ENCODE results near the gene HHLA2. TPM values are rescaled to one million over a fixed set of nuclear protein-coding genes. Genes with fewer than 3 reads are reported as not detected.
"Not testable (repeated sequence)": the region's sequence is repeated elsewhere in the genome, so short reads cannot be mapped to it uniquely, and the experiment has no call there.

Gene HHLA2
- total RNA-seq, 3 donors from 2014 or later = 0.48 to 1.8 (median 1.3) TPM

- no peak overlapping the region for H3K4me3 Mint-ChIP-seq
- DNase-seq (no peak), ATAC-seq (peak; percentile 63 to 91)
- no peaks in the 10 kb centered on the region for H3K36me3 Mint-ChIP-seq (ENCODE audit: insufficient read depth)
- peaks cover 3% of the 10 kb centered on the region for H3K27me3 Mint-ChIP-seq (ENCODE audit: low read depth)
- H3K4me1 Mint-ChIP-seq (ENCODE audit: low read depth) = peaks cover 7% of the 10 kb centered on the region
- no peaks in the 10 kb centered on the region for H3K9me3 Mint-ChIP-seq
These were observed 46.6 kb downstream of the HHLA2 start for GRCh38 chr3:108342837-108343486.

- ATAC-seq = no peak
- Mint-ChIP-seq H3K9me3 (no peaks in the 10 kb centered on the region), H3K4me1 (ENCODE audit: low read depth) (peaks cover 7% of the 10 kb centered on the region), H3K4me3 (no peak overlapping the region), H3K36me3 (ENCODE audit: insufficient read depth) (no peaks in the 10 kb centered on the region), H3K27me3 (ENCODE audit: low read depth) (peaks cover 3% of the 10 kb centered on the region)
- no peak for DNase-seq
These were observed 47.1 kb downstream of the HHLA2 start for GRCh38 chr3:108343491-108343890.

GRCh38 chr3:108345492-108346205 is 49.3 kb downstream of the HHLA2 start:
- no peaks in the 10 kb centered on the region for H3K9me3 Mint-ChIP-seq
- H3K36me3 Mint-ChIP-seq (ENCODE audit: insufficient read depth) = no peaks in the 10 kb centered on the region
- H3K27me3 Mint-ChIP-seq (ENCODE audit: low read depth) = peaks cover 3% of the 10 kb centered on the region
- no peak overlapping the region for H3K4me3 Mint-ChIP-seq
- ATAC-seq (no peak), DNase-seq (no peak)
- H3K4me1 Mint-ChIP-seq (ENCODE audit: low read depth) = peaks cover 7% of the 10 kb centered on the region

GRCh38 chr3:108346301-108347227 is 50.2 kb downstream of the HHLA2 start:
- no peak for ATAC-seq
- no peaks in the 10 kb centered on the region for H3K36me3 Mint-ChIP-seq (ENCODE audit: insufficient read depth)
- no peaks in the 10 kb centered on the region for H3K9me3 Mint-ChIP-seq
- no peak for DNase-seq
- no peak overlapping the region for H3K4me3 Mint-ChIP-seq
- H3K27me3 Mint-ChIP-seq (ENCODE audit: low read depth) = peaks cover 3% of the 10 kb centered on the region
- peaks cover 7% of the 10 kb centered on the region for H3K4me1 Mint-ChIP-seq (ENCODE audit: low read depth)

GRCh38 chr3:108352176-108352575 is 55.8 kb downstream of the HHLA2 start:
- DNase-seq (no peak), ATAC-seq (no peak)
- Mint-ChIP-seq H3K27me3 (ENCODE audit: low read depth) (no peaks in the 10 kb centered on the region), H3K9me3 (no peaks in the 10 kb centered on the region), H3K36me3 (ENCODE audit: insufficient read depth) (no peaks in the 10 kb centered on the region), H3K4me1 (ENCODE audit: low read depth) (no peaks in the 10 kb centered on the region), H3K4me3 (no peak overlapping the region)

- H3K4me3 Mint-ChIP-seq = no peak overlapping the region
- H3K4me1 Mint-ChIP-seq (ENCODE audit: low read depth) = no peaks in the 10 kb centered on the region
- DNase-seq (no peak), ATAC-seq (no peak)
- H3K36me3 Mint-ChIP-seq (ENCODE audit: insufficient read depth) = no peaks in the 10 kb centered on the region
- H3K27me3 Mint-ChIP-seq (ENCODE audit: low read depth) = no peaks in the 10 kb centered on the region
- no peaks in the 10 kb centered on the region for H3K9me3 Mint-ChIP-seq
These were observed 58.2 kb downstream of the HHLA2 start for GRCh38 chr3:108354562-108354961.

GRCh38 chr3:108357042-108357441 is 60.7 kb downstream of the HHLA2 start:
- no peaks in the 10 kb centered on the region for H3K36me3 Mint-ChIP-seq (ENCODE audit: insufficient read depth)

GRCh38 chr3:108359011-108359410 is 62.7 kb downstream of the HHLA2 start:
- Mint-ChIP-seq H3K27me3 (ENCODE audit: low read depth) (no peaks in the 10 kb centered on the region), H3K4me3 (no peak overlapping the region), H3K4me1 (ENCODE audit: low read depth) (no peaks in the 10 kb centered on the region), H3K9me3 (no peaks in the 10 kb centered on the region), H3K36me3 (ENCODE audit: insufficient read depth) (no peaks in the 10 kb centered on the region)
- ATAC-seq = no peak
- no peak for DNase-seq

More at GRCh38 chr3:108357042-108357441, 60.7 kb downstream of the HHLA2 start:
- no peaks in the 10 kb centered on the region for H3K4me1 Mint-ChIP-seq (ENCODE audit: low read depth)
- H3K9me3 Mint-ChIP-seq = no peaks in the 10 kb centered on the region
- no peak for DNase-seq
- H3K27me3 Mint-ChIP-seq (ENCODE audit: low read depth) = no peaks in the 10 kb centered on the region
- no peak overlapping the region for H3K4me3 Mint-ChIP-seq
- ATAC-seq = no peak

GRCh38 chr3:108376026-108376425 is 79.7 kb downstream of the HHLA2 start:
- Mint-ChIP-seq H3K27me3 (ENCODE audit: low read depth) (no peaks in the 10 kb centered on the region), H3K9me3 (no peaks in the 10 kb centered on the region), H3K4me1 (ENCODE audit: low read depth) (no peaks in the 10 kb centered on the region), H3K36me3 (ENCODE audit: insufficient read depth) (no peaks in the 10 kb centered on the region), H3K4me3 (no peak overlapping the region)
- no peak for ATAC-seq
- no peak for DNase-seq

- H3K4me1 Mint-ChIP-seq (ENCODE audit: low read depth) = no peaks in the 10 kb centered on the region
- H3K4me3 Mint-ChIP-seq = no peak overlapping the region
- H3K9me3 Mint-ChIP-seq = no peaks in the 10 kb centered on the region
- no peaks in the 10 kb centered on the region for H3K27me3 Mint-ChIP-seq (ENCODE audit: low read depth)
- DNase-seq (no peak), ATAC-seq (no peak)
- no peaks in the 10 kb centered on the region for H3K36me3 Mint-ChIP-seq (ENCODE audit: insufficient read depth)
These were observed 81.0 kb downstream of the HHLA2 start for GRCh38 chr3:108377384-108377783.

- Mint-ChIP-seq H3K36me3 (ENCODE audit: insufficient read depth) (no peaks in the 10 kb centered on the region), H3K27me3 (ENCODE audit: low read depth) (no peaks in the 10 kb centered on the region), H3K4me3 (no peak overlapping the region), H3K4me1 (ENCODE audit: low read depth) (no peaks in the 10 kb centered on the region), H3K9me3 (no peaks in the 10 kb centered on the region)
- ATAC-seq (no peak), DNase-seq (no peak)
These were observed 82.0 kb downstream of the HHLA2 start for GRCh38 chr3:108378153-108378951.

- not testable (repeated sequence) for DNase-seq; H3K4me1 Mint-ChIP-seq (ENCODE audit: low read depth); H3K9me3 Mint-ChIP-seq; H3K27me3 Mint-ChIP-seq (ENCODE audit: low read depth); H3K4me3 Mint-ChIP-seq; H3K36me3 Mint-ChIP-seq (ENCODE audit: insufficient read depth); ATAC-seq
These were observed 82.6 kb downstream of the HHLA2 start for GRCh38 chr3:108378952-108379342.

- no peaks in the 10 kb centered on the region for H3K9me3 Mint-ChIP-seq
- ATAC-seq (peak in 1 of 2 donors; percentile 14), DNase-seq (no peak)
- no peaks in the 10 kb centered on the region for H3K4me1 Mint-ChIP-seq (ENCODE audit: low read depth)
- no peaks in the 10 kb centered on the region for H3K27me3 Mint-ChIP-seq (ENCODE audit: low read depth)
- no peaks in the 10 kb centered on the region for H3K36me3 Mint-ChIP-seq (ENCODE audit: insufficient read depth)
- no peak overlapping the region for H3K4me3 Mint-ChIP-seq
These were observed 83.9 kb downstream of the HHLA2 start for GRCh38 chr3:108380128-108380795.

Data from activated T-cell treated with anti-CD3 and anti-CD28 coated beads, Interleukin-2, amount 50 U/mL, for 4 hours (primary cell).